Smooth muscle cell (in vitro differentiated cells): Measurements from ENCODE around the gene MRPS25. TPM values are rescaled to one million over a fixed set of nuclear protein-coding genes. Genes with fewer than 3 reads are reported as not detected.

Experiments used
- DNase-seq: peaks from one replicate; lab custom pipeline; 2025; ENCODE audit not compliant: unreplicated experiment; lab: John Stamatoyannopoulos, UW
- H2AFZ ChIP-seq: fragments of 200-600 bp; sonication (generic); 2 replicates; pipeline ENCODE4 v1.6.0; 2016; ENCODE audit warnings: antibody characterized with exemption, low read depth, mild to moderate bottlenecking
- H3F3A ChIP-seq: fragments of 200-600 bp; sonication (generic); 2 replicates; pipeline ENCODE4 v1.6.0; 2017; ENCODE audit warnings: antibody characterized with exemption, low read depth
- H3K27ac ChIP-seq: fragments of 200-600 bp; sonication (generic); 2 replicates; pipeline ENCODE4 v1.5.1; 2016; ENCODE audit warnings: low read depth, mild to moderate bottlenecking
- H3K27me3 ChIP-seq: fragments of 200-600 bp; sonication (generic); 2 replicates; pipeline ENCODE4 v1.6.1; 2016; ENCODE audit warnings: low read depth, mild to moderate bottlenecking
- H3K36me3 ChIP-seq: fragments of 200-600 bp; sonication (generic); 2 replicates; pipeline ENCODE4 v1.5.1; 2016; ENCODE audit warnings: low read depth
- H3K4me1 ChIP-seq: fragments of 200-600 bp; sonication (generic); 2 replicates; pipeline ENCODE4 v1.5.1; 2016; ENCODE audit warnings: low read depth
- H3K4me2 ChIP-seq: fragments of 200-600 bp; sonication (generic); 2 replicates; pipeline ENCODE4 v1.6.0; 2016; ENCODE audit warnings: mild to moderate bottlenecking
- H3K4me3 ChIP-seq: fragments of 200-600 bp; sonication (generic); 2 replicates; pipeline ENCODE4 v1.5.1; 2016; ENCODE audit warnings: mild to moderate bottlenecking
- H3K79me2 ChIP-seq: fragments of 200-600 bp; sonication (generic); 2 replicates; pipeline ENCODE4 v1.6.0; 2016; ENCODE audit warnings: low read depth, mild to moderate bottlenecking
- H3K9ac ChIP-seq: fragments of 200-600 bp; sonication (generic); 2 replicates; pipeline ENCODE4 v1.6.0; 2016; ENCODE audit warnings: low read depth
- H3K9me3 ChIP-seq: fragments of 200-600 bp; sonication (generic); replicated peaks from 2 replicates; pipeline ENCODE4 v1.5.1; 2016; ENCODE audit warnings: low read depth
- H4K20me1 ChIP-seq: fragments of 200-600 bp; sonication (generic); 2 replicates; pipeline ENCODE4 v1.6.0; 2016; ENCODE audit warnings: low read depth
- WGBS: methylation state at CpG from one replicate; pipeline ENCODE4 v1.1.7; 2016; ENCODE audit warnings: low lambda C conversion rate; 5-methylcytosine and 5-hydroxymethylcytosine counted together
- polyA plus RNA-seq: library from polyadenylated mRNA; unstranded; fragments of >200 nt; fragmentation: Nextera tagmentation; extraction: Ambion mirVana; gene quantifications from 2 replicates; pipeline ENCODE4 v1.2.1, GENCODE V29; 2016
- total RNA-seq: library from RNA; depleted of rRNA; stranded (reverse); fragments of >200 nt; gene quantifications from 2 replicates; pipeline ENCODE4 v1.2.3, GENCODE V29; 2014
- TF ChIP-seq, protein P1 (sequence below): fragments of 200-600 bp; sonication (generic); IDR thresholded peaks from 2 replicates; pipeline ENCODE4 v1.5.1; 2017; ENCODE audit warnings: borderline replicate concordance, mild to moderate bottlenecking, antibody characterized with exemption; ENCODE audit not compliant: insufficient read depth, poor library complexity, severe bottlenecking

MRPS25 gene
- total and polyA plus RNA-seq, 2 experiments from 2014 or later: 18.9 to 22.1 TPM

GRCh38 chr3:15063656-15064286, 1.3 kb downstream of the MRPS25 start:
- H3K36me3 ChIP-seq: no peaks in the 10 kb centered on the region
- H3K27ac ChIP-seq: no peak overlapping the region
- no peaks in the 10 kb centered on the region for H3F3A ChIP-seq
- H3K9me3 ChIP-seq: no peaks in the 10 kb centered on the region
- H3K4me3 ChIP-seq: peak overlapping the region; percentile 87
- H3K79me2 ChIP-seq: peaks cover 27% of the 10 kb centered on the region
- H4K20me1 ChIP-seq: peaks cover 6% of the 10 kb centered on the region
- TF ChIP-seq, protein P1, sequence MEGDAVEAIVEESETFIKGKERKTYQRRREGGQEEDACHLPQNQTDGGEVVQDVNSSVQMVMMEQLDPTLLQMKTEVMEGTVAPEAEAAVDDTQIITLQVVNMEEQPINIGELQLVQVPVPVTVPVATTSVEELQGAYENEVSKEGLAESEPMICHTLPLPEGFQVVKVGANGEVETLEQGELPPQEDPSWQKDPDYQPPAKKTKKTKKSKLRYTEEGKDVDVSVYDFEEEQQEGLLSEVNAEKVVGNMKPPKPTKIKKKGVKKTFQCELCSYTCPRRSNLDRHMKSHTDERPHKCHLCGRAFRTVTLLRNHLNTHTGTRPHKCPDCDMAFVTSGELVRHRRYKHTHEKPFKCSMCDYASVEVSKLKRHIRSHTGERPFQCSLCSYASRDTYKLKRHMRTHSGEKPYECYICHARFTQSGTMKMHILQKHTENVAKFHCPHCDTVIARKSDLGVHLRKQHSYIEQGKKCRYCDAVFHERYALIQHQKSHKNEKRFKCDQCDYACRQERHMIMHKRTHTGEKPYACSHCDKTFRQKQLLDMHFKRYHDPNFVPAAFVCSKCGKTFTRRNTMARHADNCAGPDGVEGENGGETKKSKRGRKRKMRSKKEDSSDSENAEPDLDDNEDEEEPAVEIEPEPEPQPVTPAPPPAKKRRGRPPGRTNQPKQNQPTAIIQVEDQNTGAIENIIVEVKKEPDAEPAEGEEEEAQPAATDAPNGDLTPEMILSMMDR: no peak
- WGBS: 93% methylated on average over 13 of the region's 13 CpGs
- H3K4me2 ChIP-seq: peak overlapping the region; percentile 97
- no peak overlapping the region for H2AFZ ChIP-seq
- H3K27me3 ChIP-seq: no peaks in the 10 kb centered on the region
- no peak for DNase-seq
- H3K4me1 ChIP-seq: peaks cover 10% of the 10 kb centered on the region
- H3K9ac ChIP-seq: peak overlapping the region; percentile 84

- no peaks in the 10 kb centered on the region for H3K36me3 ChIP-seq
- peaks cover 10% of the 10 kb centered on the region for H3K4me1 ChIP-seq
- H3K4me2 ChIP-seq: peak overlapping the region; percentile 97
- H4K20me1 ChIP-seq: peaks cover 6% of the 10 kb centered on the region
- H3K9ac ChIP-seq: no peak overlapping the region
- no peak for DNase-seq
- H3K4me3 ChIP-seq: peak overlapping the region; percentile 87
- no peaks in the 10 kb centered on the region for H3F3A ChIP-seq
- H3K27me3 ChIP-seq: no peaks in the 10 kb centered on the region
- 98% methylated on average over 4 of the region's 4 CpGs for WGBS
- H3K79me2 ChIP-seq: peaks cover 27% of the 10 kb centered on the region
- H3K9me3 ChIP-seq: no peaks in the 10 kb centered on the region
- TF ChIP-seq, protein P1: no peak
- H3K27ac ChIP-seq: no peak overlapping the region
- no peak overlapping the region for H2AFZ ChIP-seq
Observed at GRCh38 chr3:15063238-15063637, 1.9 kb downstream of the MRPS25 start.

- Histone ChIP-seq H3K27me3 (no peaks in the 10 kb centered on the region), H3K27ac (no peak overlapping the region), H3K4me3 (no peak overlapping the region), H3K4me2 (no peak overlapping the region), H3K79me2 (peaks cover 40% of the 10 kb centered on the region), H3K9ac (no peak overlapping the region), H3K9me3 (no peaks in the 10 kb centered on the region), H3K36me3 (no peaks in the 10 kb centered on the region), H3F3A (no peaks in the 10 kb centered on the region), H3K4me1 (peaks cover 10% of the 10 kb centered on the region), H2AFZ (no peak overlapping the region), H4K20me1 (peaks cover 12% of the 10 kb centered on the region)
- TF ChIP-seq, protein P1: no peak
- no peak for DNase-seq
- 97% methylated on average over 3 of the region's 3 CpGs for WGBS
Observed at GRCh38 chr3:15060029-15060428, 5.1 kb downstream of the MRPS25 start.
